OCI-LY3 (cell line): ENCODE data around the gene PANK4.

Source experiments
- CTCF ChIP-seq: fragments of 200-600, 300-600 bp; sonication (generic); IDR thresholded peaks from 2 replicates; pipeline ENCODE4 v1.5.1; 2014; ENCODE audit warnings: antibody characterized with exemption, low read length, low read depth
- EZH2phosphoT487 ChIP-seq: fragments of 200-600 bp; shearing (Covaris generic); IDR thresholded peaks from 2 replicates; pipeline ENCODE4 v1.6.1; 2018; ENCODE audit warnings: antibody characterized with exemption, mixed run types, low read depth

- TF ChIP-seq CTCF (no peak), EZH2phosphoT487 (no peak)
These were observed 10.7 kb downstream of the PANK4 start for GRCh38 chr1:2515763-2516080.
